Measurements from ENCODE around the gene SLX4IP. TPM values are rescaled to one million over a fixed set of nuclear protein-coding genes. Genes with fewer than 3 reads are reported as not detected.

SLX4IP gene
- total and polyA plus RNA-seq, 7 donors, result 0.20 to 1.9 (median 0.86) TPM

GRCh38 chr20:10508060-10508459 lies 73.0 kb downstream of the SLX4IP start:
- H3K27me3 ChIP-seq (ENCODE audit: insufficient read depth in 3 of 3, low read length in 2 of 3), result no peaks in the 10 kb centered on the region
- no peaks in the 10 kb centered on the region for H3K36me3 ChIP-seq (ENCODE audit: insufficient read depth in 1 of 2, low read depth in 1 of 2)
- H3K4me3 ChIP-seq, result no peak overlapping the region
- no peak for TF ChIP-seq CTCF (IDR thresholded peaks at IDR 0.05)
- H3K27ac ChIP-seq, result no peak overlapping the region
- no peaks in the 10 kb centered on the region for H3K9me3 ChIP-seq
- DNase-seq, result no peak
- intact Hi-C loops (cut with DNase I), result no loop called here
- 60 to 85% (median 64%) methylated on average over 4 of the region's 4 CpGs for WGBS, 3 donors
- no peak for ATAC-seq
- peaks cover 47% of the 10 kb centered on the region for H3K4me1 ChIP-seq

GRCh38 chr20:10508468-10509251 lies 73.6 kb downstream of the SLX4IP start:
- H3K27me3 ChIP-seq (ENCODE audit: insufficient read depth in 3 of 3, low read length in 2 of 3), result no peaks in the 10 kb centered on the region
- DNase-seq, result peak in 1 of 2 donors; percentile 53
- peaks cover 47% of the 10 kb centered on the region for H3K4me1 ChIP-seq
- no peak for TF ChIP-seq CTCF (IDR thresholded peaks at IDR 0.05)
- no peaks in the 10 kb centered on the region for H3K36me3 ChIP-seq (ENCODE audit: insufficient read depth in 1 of 2, low read depth in 1 of 2)
- H3K27ac ChIP-seq, result peak overlapping the region; percentile 36
- intact Hi-C loops (cut with DNase I), result no loop called here
- H3K4me3 ChIP-seq, result no peak overlapping the region
- H3K9me3 ChIP-seq, result no peaks in the 10 kb centered on the region
- WGBS, 3 donors, result 26 to 41% (median 33%) methylated on average over 8 of the region's 8 CpGs
- ATAC-seq, result no peak

GRCh38 chr20:10509376-10509775 lies 74.3 kb downstream of the SLX4IP start:
- Histone ChIP-seq H3K36me3 (ENCODE audit: insufficient read depth in 1 of 2, low read depth in 1 of 2) (no peaks in the 10 kb centered on the region), H3K9me3 (no peaks in the 10 kb centered on the region), H3K4me3 (no peak overlapping the region), H3K27me3 (ENCODE audit: insufficient read depth in 3 of 3, low read length in 2 of 3) (no peaks in the 10 kb centered on the region), H3K27ac (no peak overlapping the region), H3K4me1 (peaks cover 53% of the 10 kb centered on the region)
- no peak for ATAC-seq
- 92 to 93% (median 93%) methylated on average over 6 of the region's 6 CpGs for WGBS, 3 donors
- DNase-seq, result no peak
- intact Hi-C loops (cut with DNase I), result no loop called here
- TF ChIP-seq CTCF (IDR thresholded peaks at IDR 0.05), result no peak

- Histone ChIP-seq H3K36me3 (ENCODE audit: insufficient read depth in 1 of 2, low read depth in 1 of 2) (no peaks in the 10 kb centered on the region), H3K9me3 (no peaks in the 10 kb centered on the region), H3K27ac (no peak overlapping the region), H3K4me1 (peaks cover 50% of the 10 kb centered on the region), H3K4me3 (no peak overlapping the region), H3K27me3 (ENCODE audit: insufficient read depth in 3 of 3, low read length in 2 of 3) (no peaks in the 10 kb centered on the region)
- DNase-seq, result no peak
- no peak for TF ChIP-seq CTCF (IDR thresholded peaks at IDR 0.05)
- ATAC-seq, result no peak
- intact Hi-C loops (cut with DNase I), result no loop called here
- 93 to 97% (median 95%) methylated on average over 3 of the region's 3 CpGs for WGBS, 3 donors
Observed at GRCh38 chr20:10510216-10510615, 75.1 kb downstream of the SLX4IP start.

- DNase-seq (no peak), ATAC-seq (peak; percentile 51 to 59 (median 58))
- H3K4me1 ChIP-seq, result peaks cover 41% of the 10 kb centered on the region
- no peak for TF ChIP-seq CTCF (IDR thresholded peaks at IDR 0.05)
- WGBS, 3 donors, result 83 to 90% (median 90%) methylated on average over 3 of the region's 3 CpGs
- H3K9me3 ChIP-seq, result no peaks in the 10 kb centered on the region
- intact Hi-C loops (cut with DNase I), result no loop called here
- no peaks in the 10 kb centered on the region for H3K27me3 ChIP-seq (ENCODE audit: insufficient read depth in 3 of 3, low read length in 2 of 3)
- H3K4me3 ChIP-seq, result peak overlapping the region; percentile 39
- peak overlapping the region; percentile 66 for H3K27ac ChIP-seq
- no peaks in the 10 kb centered on the region for H3K36me3 ChIP-seq (ENCODE audit: insufficient read depth in 1 of 2, low read depth in 1 of 2)
Observed at GRCh38 chr20:10511170-10511508, 76.0 kb downstream of the SLX4IP start.
